ENCODE measurements around the gene MZF1.

MZF1 gene

GRCh38 chr19:58556622-58557220 lies 16.4 kb downstream of the MZF1 start:
- DNase-seq (ENCODE audit: extremely low read depth in 1 of 2, low read depth in 1 of 2): no peak

DNA sequence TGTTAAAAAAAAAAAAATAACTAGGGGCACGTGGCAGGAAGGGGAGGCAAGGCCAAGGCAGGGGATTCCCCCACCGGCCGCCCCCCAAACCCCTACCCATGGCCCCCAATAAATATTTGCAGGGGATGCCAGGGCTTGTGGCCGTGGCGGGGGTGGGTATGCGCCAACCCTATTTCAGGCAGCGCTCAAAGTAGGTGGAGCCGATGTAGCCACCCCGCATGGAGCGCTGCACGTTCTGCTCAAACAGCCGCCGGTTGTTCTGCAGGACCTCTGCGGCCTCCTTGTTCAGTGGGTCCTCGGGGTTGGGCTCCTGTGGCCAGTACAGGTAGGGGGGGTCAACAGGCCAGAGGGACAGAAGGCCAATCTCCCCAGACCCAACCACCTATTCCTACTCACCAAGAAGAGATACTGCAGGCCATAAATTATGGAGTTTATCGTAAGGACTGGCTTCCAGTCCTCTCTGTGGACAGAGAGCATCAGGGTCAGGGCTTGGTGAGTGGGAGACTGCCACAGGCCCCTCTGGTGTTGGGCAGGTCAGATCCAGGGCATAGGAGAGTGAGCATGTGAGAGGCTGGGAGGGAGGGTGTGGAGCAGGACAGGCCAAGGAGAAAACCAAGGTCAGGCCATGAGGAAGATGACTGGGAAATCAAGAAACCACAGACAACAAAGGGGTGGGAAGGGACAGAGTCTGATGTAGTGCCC lies 17.1 kb downstream of the MZF1 start:
- no peak for DNase-seq (ENCODE audit: extremely low read depth in 1 of 2, low read depth in 1 of 2)

DNA sequence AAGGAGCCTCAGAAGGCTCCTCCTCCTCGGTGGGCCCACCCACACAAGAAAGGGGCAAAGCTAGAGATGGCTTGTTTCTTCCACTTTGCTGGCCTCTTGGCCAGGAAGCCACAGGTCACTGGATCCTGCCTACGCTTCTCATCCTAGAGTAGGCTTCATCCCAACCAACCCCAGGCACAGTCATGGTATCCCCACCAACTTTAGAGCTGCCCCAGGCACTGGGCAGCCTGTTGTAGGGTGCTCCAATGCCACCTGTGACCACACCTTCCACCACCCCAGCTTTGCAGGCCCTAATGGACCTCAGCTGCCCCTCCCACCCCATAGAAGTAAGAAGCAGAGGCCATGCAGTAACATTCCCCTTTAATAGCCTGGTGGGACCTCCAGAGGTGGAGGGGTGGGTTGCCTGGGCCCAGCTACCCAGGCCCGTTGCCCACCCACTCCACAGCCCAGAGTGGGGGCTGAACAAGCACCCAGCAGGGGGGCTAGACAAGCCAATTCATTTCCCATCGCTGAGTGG lies 17.7 kb downstream of the MZF1 start:
- no peak for DNase-seq (ENCODE audit: extremely low read depth in 1 of 2, low read depth in 1 of 2)

- DNase-seq (ENCODE audit: extremely low read depth in 1 of 2, low read depth in 1 of 2): peak; percentile 98
Observed at GRCh38 chr19:58554494-58555368, 18.4 kb downstream of the MZF1 start, which contains the start of gene CHMP2A. Gene CHMP2A (minus strand): TSS chr19:58555105. CDS start chr19:58554212, 893 bp downstream.

- DNase-seq (ENCODE audit: extremely low read depth in 1 of 2, low read depth in 1 of 2): no peak
Observed at GRCh38 chr19:58553799-58554493, 19.2 kb downstream of the MZF1 start.

DNA sequence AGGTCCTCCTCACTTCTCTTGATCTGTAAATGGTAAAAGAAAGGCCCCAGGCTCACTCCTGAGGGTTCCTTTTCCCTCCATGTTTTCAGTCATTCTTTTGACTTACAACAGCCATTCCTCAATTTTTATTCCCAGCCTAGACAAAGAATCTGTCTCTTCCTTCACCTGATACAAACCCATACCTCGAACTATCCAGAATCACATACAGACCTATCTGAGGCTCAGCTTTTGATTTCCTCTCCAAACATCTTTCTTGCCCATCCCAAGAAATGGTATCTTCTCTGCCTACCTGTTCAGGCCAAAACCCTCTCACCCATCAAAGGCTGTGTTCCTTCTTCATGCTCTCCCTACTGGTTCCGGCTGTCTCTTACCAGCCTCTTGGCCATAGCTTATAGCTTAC lies 20.5 kb downstream of the MZF1 start:
- no peak for DNase-seq (ENCODE audit: extremely low read depth in 1 of 2, low read depth in 1 of 2)

GRCh38 chr19:58551577-58552471 lies 21.3 kb downstream of the MZF1 start:
- DNase-seq (ENCODE audit: extremely low read depth in 1 of 2, low read depth in 1 of 2): no peak

DNA sequence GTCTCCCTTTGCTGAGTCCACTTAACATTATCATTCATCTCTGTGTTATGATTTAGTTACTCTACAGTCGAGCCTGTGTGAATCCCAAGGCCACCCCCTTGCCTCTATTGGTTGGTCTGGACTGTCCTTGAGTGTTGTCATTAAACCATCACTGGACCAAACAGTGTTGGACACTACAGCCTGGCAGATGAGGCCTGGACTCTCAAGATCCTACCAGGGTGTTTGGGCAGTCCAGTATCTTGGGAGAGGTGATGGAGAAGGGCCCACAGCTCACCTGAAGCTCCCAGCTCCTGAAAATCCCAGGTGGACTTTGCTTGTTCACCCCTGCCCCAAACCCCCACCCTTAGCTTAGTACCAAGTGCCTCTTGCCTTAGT lies 22.0 kb downstream of the MZF1 start:
- DNase-seq (ENCODE audit: extremely low read depth in 1 of 2, low read depth in 1 of 2): no peak

- no peak for DNase-seq (ENCODE audit: extremely low read depth in 1 of 2, low read depth in 1 of 2)
Observed at GRCh38 chr19:58550362-58551122, 22.6 kb downstream of the MZF1 start.

DNA sequence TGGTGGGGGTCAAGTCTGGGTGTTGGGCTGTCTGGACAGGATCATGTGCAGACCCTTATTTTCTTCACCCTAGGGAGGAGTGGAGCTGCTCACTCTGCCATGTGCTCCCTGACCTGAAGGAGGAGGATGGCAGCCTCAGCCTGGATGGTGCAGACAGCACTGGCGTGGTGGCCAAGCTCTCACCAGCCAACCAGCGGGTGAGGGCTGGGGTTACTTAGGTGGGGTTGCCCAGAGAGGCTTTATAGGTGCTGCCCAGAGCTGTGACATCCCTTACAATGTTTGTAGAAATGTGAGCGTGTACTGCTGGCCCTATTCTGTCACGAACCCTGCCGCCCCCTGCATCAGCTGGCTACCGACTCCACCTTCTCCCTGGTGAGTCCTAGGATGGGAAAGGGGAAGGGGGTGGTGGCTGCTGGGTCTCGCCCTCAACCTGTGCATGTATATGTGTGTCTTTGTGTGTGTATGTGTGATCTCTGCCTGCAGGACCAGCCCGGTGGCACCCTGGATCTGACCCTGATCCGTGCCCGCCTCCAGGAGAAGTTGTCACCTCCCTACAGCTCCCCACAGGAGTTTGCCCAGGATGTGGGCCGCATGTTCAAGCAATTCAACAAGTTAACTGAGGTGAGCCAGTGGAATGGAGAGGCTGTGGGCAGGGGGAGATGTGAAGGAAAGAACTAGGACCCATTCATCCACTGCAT lies 23.3 kb downstream of the MZF1 start:
- DNase-seq (ENCODE audit: extremely low read depth in 1 of 2, low read depth in 1 of 2): no peak

DNA sequence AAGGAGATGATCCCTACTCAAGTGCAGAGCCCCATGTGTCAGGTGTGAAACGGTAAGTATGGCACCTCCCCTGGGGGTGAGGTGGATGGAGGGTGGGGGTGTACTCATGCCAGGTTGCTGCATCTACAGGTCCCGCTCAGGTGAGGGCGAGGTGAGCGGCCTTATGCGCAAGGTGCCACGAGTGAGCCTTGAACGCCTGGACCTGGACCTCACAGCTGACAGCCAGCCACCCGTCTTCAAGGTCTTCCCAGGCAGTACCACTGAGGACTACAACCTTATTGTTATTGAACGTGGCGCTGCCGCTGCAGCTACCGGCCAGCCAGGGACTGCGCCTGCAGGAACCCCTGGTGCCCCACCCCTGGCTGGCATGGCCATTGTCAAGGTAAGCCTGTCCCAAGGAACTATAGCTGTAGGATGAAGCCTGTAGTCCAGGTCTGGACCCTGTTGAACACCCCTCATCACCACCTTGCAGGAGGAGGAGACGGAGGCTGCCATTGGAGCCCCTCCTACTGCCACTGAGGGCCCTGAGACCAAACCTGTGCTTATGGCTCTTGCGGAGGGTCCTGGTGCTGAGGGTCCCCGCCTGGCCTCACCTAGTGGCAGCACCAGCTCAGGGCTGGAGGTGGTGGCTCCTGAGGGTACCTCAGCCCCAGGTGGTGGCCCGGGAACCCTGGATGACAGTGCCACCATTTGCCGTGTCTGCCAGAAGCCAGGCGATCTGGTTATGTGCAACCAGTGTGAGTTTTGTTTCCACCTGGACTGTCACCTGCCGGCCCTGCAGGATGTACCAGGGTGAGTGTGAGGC lies 24.1 kb downstream of the MZF1 start:
- no peak for DNase-seq (ENCODE audit: extremely low read depth in 1 of 2, low read depth in 1 of 2)

- no peak for DNase-seq (ENCODE audit: extremely low read depth in 1 of 2, low read depth in 1 of 2)
Observed at GRCh38 chr19:58547323-58548312, 25.5 kb downstream of the MZF1 start.

DNA sequence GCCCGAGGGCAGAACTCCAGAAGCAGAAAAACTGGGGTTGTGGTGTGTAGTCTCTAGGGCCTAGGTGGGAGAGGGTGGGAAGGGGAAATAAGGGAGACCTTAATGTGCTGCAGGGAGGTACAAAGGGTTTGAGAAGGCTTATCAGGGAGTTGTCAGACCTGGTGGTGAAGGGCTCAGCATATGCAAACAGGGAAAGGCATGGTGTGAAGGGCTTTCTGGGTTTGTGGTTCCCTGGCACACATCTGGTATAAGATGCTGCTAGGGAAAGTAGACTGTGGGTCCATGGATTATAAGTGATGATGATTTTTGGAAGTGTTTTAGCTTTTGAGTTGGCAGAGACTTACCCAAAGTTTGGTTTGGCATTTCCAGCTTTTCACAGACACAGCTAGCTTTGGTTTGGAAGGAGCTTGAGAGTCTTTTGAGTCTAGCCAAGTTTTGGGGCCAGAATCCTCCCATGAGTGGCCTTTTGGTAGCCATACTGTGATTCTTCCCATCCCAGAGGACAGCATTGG lies 27.1 kb downstream of the MZF1 start:
- no peak for DNase-seq (ENCODE audit: extremely low read depth in 1 of 2, low read depth in 1 of 2)

GRCh38 chr19:58545286-58546018 lies 27.7 kb downstream of the MZF1 start:
- DNase-seq (ENCODE audit: extremely low read depth in 1 of 2, low read depth in 1 of 2): no peak

GRCh38 chr19:58544591-58545285 lies 28.4 kb downstream of the MZF1 start:
- no peak for DNase-seq (ENCODE audit: extremely low read depth in 1 of 2, low read depth in 1 of 2)
